CD4-positive, alpha-beta T cell treated with Interleukin-15 for 4 hours (primary cell): ENCODE results near the gene GET4.

ENCODE experiments used
- DNase-seq: peaks from one replicate; pipeline ENCODE4 v3.0.0-alpha.2; 2020; ENCODE audit warnings: low spot score

The GET4 gene

GRCh38 chr7:886626-887487 lies 10.5 kb downstream of the GET4 start:
- DNase-seq, result no peak

GRCh38 chr7:887488-887820 lies 11.1 kb downstream of the GET4 start:
- DNase-seq, result no peak

GRCh38 chr7:888081-889024 lies 12.0 kb downstream of the GET4 start:
- DNase-seq, result no peak

GRCh38 chr7:889025-889390 lies 12.7 kb downstream of the GET4 start:
- no peak for DNase-seq

- no peak for DNase-seq
Measured at GRCh38 chr7:889391-889790, 13.0 kb downstream of the GET4 start.

GRCh38 chr7:890868-891267 lies 14.5 kb downstream of the GET4 start:
- no peak for DNase-seq

GRCh38 chr7:891291-891690 lies 14.9 kb downstream of the GET4 start:
- no peak for DNase-seq

GRCh38 chr7:891805-892204 lies 15.5 kb downstream of the GET4 start:
- DNase-seq, result no peak

GRCh38 chr7:892648-893593 lies 16.6 kb downstream of the GET4 start:
- DNase-seq, result no peak

GRCh38 chr7:893686-894085 lies 17.3 kb downstream of the GET4 start:
- no peak for DNase-seq

- no peak for DNase-seq
Measured at GRCh38 chr7:894164-894867, 18.0 kb downstream of the GET4 start.

GRCh38 chr7:894927-895450 lies 18.6 kb downstream of the GET4 start:
- no peak for DNase-seq

GRCh38 chr7:895451-896052 lies 19.2 kb downstream of the GET4 start:
- DNase-seq, result no peak

GRCh38 chr7:896346-897075 lies 20.2 kb downstream of the GET4 start:
- DNase-seq, result no peak

- no peak for DNase-seq
Measured at GRCh38 chr7:897086-897485, 20.7 kb downstream of the GET4 start.

- DNase-seq, result no peak
Measured at GRCh38 chr7:897771-898376, 21.5 kb downstream of the GET4 start.

- DNase-seq, result no peak
Measured at GRCh38 chr7:898460-898854, 22.1 kb downstream of the GET4 start.

GRCh38 chr7:898855-899681 lies 22.7 kb downstream of the GET4 start:
- no peak for DNase-seq

GRCh38 chr7:899806-900205 lies 23.5 kb downstream of the GET4 start:
- DNase-seq, result no peak
